Measurements from ENCODE around the gene ERVW-1.

Gene ERVW-1

DNA sequence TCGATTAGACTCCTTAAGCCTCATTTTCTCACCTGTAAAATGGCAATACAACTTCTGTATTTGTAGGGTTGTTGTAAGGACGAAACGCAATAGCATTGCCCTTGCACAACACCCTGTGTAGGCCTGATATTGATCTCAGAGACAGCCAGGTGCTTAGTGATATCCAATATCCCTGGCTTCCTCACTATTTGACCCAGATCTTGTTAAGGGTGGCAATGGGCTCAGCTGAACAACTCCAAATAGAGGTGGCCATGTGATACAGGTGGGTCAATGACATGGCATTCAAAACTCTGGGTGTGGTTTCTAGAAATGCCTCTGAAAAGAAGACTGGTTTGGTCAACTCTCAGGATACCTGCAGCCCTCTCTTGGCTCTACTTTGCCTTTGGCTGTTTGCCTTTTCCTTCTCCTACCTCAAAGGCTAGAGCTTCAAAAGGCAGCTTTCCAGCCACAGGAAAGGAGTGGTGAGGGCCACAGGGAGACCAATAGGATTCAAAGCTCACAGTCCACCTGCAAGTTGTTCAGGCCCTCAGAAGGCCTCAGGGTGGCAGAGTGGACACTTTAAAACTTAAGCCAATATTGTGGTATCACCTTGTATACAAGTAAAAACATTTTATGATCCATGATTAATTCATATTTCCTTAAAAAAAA lies 45.3 kb downstream of the ERVW-1 start:
- FAIRE-seq = no peak
- DNase-seq (ENCODE audit: low spot score) = no peak

GRCh38 chr7:92427193-92427592 lies 50.6 kb downstream of the ERVW-1 start:
- FAIRE-seq = no peak
- no peak for DNase-seq (ENCODE audit: low spot score)

DNA sequence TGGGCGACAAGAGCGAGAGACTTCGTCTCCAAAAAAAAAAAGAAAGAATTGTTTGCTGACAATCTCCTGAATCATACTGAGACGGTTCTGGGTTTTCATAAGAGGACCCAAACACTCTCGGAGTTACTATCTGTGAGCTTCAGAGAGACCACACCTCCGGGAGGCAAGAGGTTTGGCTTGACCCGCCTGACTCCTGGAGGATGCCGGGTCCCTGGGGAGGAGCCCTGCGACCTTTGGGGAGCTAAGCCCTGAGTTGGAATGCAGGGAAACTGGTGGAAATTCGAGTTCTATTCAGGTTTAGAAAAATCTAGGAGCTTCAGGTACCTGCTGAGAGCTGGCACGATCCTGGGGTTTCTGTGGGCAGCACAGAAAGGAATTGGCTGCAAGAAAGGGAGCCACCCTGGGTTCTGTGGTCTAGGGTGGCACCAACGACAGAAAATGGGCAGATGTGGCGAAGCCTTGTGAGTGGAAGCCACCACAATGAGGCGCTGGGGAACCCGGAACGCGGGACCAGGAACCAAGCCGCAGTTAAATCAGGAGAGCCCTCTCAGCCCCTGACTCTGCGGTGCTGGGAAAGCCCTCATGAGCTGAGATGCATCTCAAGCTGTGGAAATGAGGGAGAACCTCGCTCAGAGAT lies 52.3 kb downstream of the ERVW-1 start:
- FAIRE-seq (no peak), DNase-seq (ENCODE audit: low spot score) (no peak)

DNA sequence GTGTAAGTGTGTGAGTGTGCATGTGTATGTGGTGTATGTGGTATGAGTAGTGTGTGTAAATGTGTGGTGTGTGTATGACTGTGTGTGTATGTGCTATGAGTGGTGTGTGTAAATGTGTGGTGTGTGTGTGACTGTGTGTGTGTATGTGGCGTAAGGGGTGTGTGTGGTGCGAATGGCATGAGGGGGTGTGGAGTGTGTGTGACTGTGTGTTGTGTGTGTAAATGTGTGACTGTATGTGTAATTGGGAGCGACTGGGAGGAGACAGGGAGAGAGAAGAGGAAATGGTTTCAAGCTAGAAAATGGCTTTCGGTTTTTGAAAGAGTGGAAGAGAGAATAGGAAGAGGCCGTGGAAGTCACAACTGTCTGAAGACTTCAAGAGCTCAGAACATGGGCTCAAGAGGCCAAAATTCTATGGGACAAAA lies 54.0 kb downstream of the ERVW-1 start:
- DNase-seq (ENCODE audit: low spot score) (no peak), FAIRE-seq (no peak)

GRCh38 chr7:92422926-92423325 lies 54.8 kb downstream of the ERVW-1 start:
- FAIRE-seq (no peak), DNase-seq (ENCODE audit: low spot score) (no peak)

GRCh38 chr7:92421676-92422435 lies 55.9 kb downstream of the ERVW-1 start:
- DNase-seq (ENCODE audit: low spot score) = no peak
- FAIRE-seq = no peak

Data from RCC 7860 (cell line).